Adipose tissue (tissue), 3 donors: ENCODE results near the gene LSM14B. TPM values are rescaled to one million over a fixed set of nuclear protein-coding genes. Genes with fewer than 3 reads are reported as not detected.
"Not testable (repeated sequence)": the region's sequence is repeated elsewhere in the genome, so short reads cannot be mapped to it uniquely, and the experiment has no call there.

Source experiments
- H3K27ac ChIP-seq: one replicate; pipeline ENCODE4 v1.5.1; 2013; ENCODE audit warnings: low read depth, low read length
- WGBS, 3 donors: extraction: QIAGEN DNeasy Blood & Tissue Kit; methylation state at CpG; one replicate each; pipeline ENCODE4 v1.1.7; 2013; 5-methylcytosine and 5-hydroxymethylcytosine counted together
- polyA plus RNA-seq, 3 donors: library from polyadenylated mRNA; stranded (reverse); fragments of 200-250 nt; gene quantifications; one replicate each; pipeline ENCODE4 v1.2.3, GENCODE V29; 2013
- donor health status: healthy with polysubstance abuse.
- donor health status: Bipolar disorder and iron deficiency.
- donor health status: healthy.

The LSM14B gene
- polyA plus RNA-seq, 3 donors, result 13.9 to 18.2 (median 16.2) TPM

GRCh38 chr20:62141397-62142251 lies 19.3 kb downstream of the LSM14B start:
- 14 to 21% (median 19%) methylated on average over 14 of the region's 14 CpGs for WGBS, 3 donors
- no peak overlapping the region for H3K27ac ChIP-seq

- peak overlapping the region; percentile 85 for H3K27ac ChIP-seq
- 1% methylated on average over 49 to 71 of the region's 71 CpGs for WGBS, 3 donors
Observed at GRCh38 chr20:62142252-62143080, 20.2 kb downstream of the LSM14B start.

GRCh38 chr20:62143081-62143956 lies 21.0 kb downstream of the LSM14B start, which contains the start of the genes PSMA7 and SS18L1:
TSS of gene PSMA7 (minus strand) at chr20:62143394. CDS start at chr20:62143303, 91 bp downstream.
TSS of gene SS18L1 (plus strand) at chr20:62143769. CDS start at chr20:62143821, 52 bp downstream.
- H3K27ac ChIP-seq, result peak within 1 kb of the TSS; percentile 85
- WGBS, 3 donors, result 0 to 1% (median 0%) methylated on average over 69 to 147 of the region's 148 CpGs

- H3K27ac ChIP-seq, result no peak overlapping the region
- 1% methylated on average over 68 to 104 of the region's 104 CpGs for WGBS, 3 donors
Observed at GRCh38 chr20:62143957-62144825, 21.9 kb downstream of the LSM14B start.

GRCh38 chr20:62145688-62146018 lies 23.4 kb downstream of the LSM14B start:
- 94 to 96% (median 95%) methylated on average over 7 of the region's 7 CpGs for WGBS, 3 donors
- H3K27ac ChIP-seq, result no peak overlapping the region

- WGBS, 3 donors, result 93 to 96% (median 96%) methylated on average over 22 of the region's 22 CpGs
- no peak overlapping the region for H3K27ac ChIP-seq
Observed at GRCh38 chr20:62146019-62146755, 23.9 kb downstream of the LSM14B start.

- H3K27ac ChIP-seq, result no peak overlapping the region
- 95 to 97% (median 97%) methylated on average over 6 of the region's 6 CpGs for WGBS, 3 donors
Observed at GRCh38 chr20:62147125-62147524, 24.9 kb downstream of the LSM14B start.

GRCh38 chr20:62147528-62147927 lies 25.3 kb downstream of the LSM14B start:
- 97 to 98% (median 98%) methylated on average over 8 to 9 of the region's 9 CpGs for WGBS, 3 donors
- H3K27ac ChIP-seq, result no peak overlapping the region

GRCh38 chr20:62148383-62148782 lies 26.1 kb downstream of the LSM14B start:
- WGBS, 3 donors, result 89 to 98% (median 96%) methylated on average over 8 to 10 of the region's 10 CpGs
- H3K27ac ChIP-seq, result not testable (repeated sequence)

GRCh38 chr20:62148908-62149314 lies 26.6 kb downstream of the LSM14B start:
- WGBS, 3 donors, result 85 to 90% (median 88%) methylated on average over 20 of the region's 20 CpGs
- H3K27ac ChIP-seq, result no peak overlapping the region

GRCh38 chr20:62149532-62150309 lies 27.4 kb downstream of the LSM14B start:
- H3K27ac ChIP-seq, result no peak overlapping the region
- WGBS, 3 donors, result 70 to 75% (median 72%) methylated on average over 24 of the region's 24 CpGs

GRCh38 chr20:62150310-62150575 lies 28.0 kb downstream of the LSM14B start:
- WGBS, 3 donors, result 94 to 97% (median 96%) methylated on average over 11 of the region's 11 CpGs
- H3K27ac ChIP-seq, result no peak overlapping the region

- WGBS, 3 donors, result 85 to 92% (median 90%) methylated on average over 11 of the region's 11 CpGs
- no peak overlapping the region for H3K27ac ChIP-seq
Observed at GRCh38 chr20:62151225-62151624, 28.9 kb downstream of the LSM14B start.

- 83 to 88% (median 86%) methylated on average over 20 to 23 of the region's 23 CpGs for WGBS, 3 donors
- H3K27ac ChIP-seq, result no peak overlapping the region
Observed at GRCh38 chr20:62151835-62152364, 29.6 kb downstream of the LSM14B start.

GRCh38 chr20:62155428-62156253 lies 33.4 kb downstream of the LSM14B start:
- WGBS, 3 donors, result 91 to 92% (median 91%) methylated on average over 28 to 29 of the region's 29 CpGs
- H3K27ac ChIP-seq, result no peak overlapping the region
